Right kidney (tissue), 1 donor: ENCODE measurements around the gene MARCHF7.
"Not testable (repeated sequence)": the region's sequence is repeated elsewhere in the genome, so short reads cannot be mapped to it uniquely, and the experiment has no call there.

ENCODE experiments used
- DNase-seq: peaks from one replicate; pipeline ENCODE4 v3.0.0-alpha.2; 2016

MARCHF7 gene

DNA sequence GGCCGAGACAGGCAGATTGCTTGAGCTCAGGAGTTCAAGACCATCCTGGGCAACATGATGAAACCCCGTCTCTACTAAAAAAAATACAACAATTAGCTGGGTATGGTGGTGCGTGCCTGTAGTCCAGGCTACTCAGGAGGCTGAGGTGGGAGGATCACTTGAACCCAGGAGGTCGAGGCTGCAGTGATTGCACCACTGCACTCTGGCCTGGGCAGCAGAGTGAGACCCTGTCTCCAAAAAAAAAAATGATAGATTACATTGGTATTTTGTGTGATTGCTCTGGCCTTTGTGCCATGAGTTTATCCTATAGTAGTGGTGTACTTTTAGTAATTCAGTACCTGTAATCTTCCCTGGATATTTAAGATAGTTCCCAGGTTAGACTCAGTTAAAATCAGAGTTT lies 4.1 kb downstream of the MARCHF7 start:
- not testable (repeated sequence) for DNase-seq

DNA sequence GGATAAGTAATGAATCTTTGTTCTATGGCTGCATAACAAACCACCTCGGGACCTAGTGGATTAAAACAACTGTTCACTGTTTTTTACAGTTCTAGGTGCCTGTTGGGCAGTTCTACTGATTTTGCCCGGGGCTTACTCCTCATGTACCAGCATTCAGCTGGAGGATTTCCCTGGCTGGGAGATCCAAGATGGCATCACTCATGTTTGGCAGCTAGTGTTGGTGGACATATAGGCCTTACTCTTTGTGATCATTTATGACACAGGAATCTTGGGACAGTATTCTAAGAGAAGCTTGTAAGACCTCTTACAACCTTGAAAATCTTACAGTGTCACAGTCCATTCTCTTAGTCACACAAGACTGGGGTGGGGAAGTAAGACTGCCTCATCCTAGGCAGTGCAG lies 4.6 kb downstream of the MARCHF7 start:
- no peak for DNase-seq

- DNase-seq = no peak
Measured at GRCh38 chr2:159720676-159721075, 8.4 kb downstream of the MARCHF7 start.

DNA sequence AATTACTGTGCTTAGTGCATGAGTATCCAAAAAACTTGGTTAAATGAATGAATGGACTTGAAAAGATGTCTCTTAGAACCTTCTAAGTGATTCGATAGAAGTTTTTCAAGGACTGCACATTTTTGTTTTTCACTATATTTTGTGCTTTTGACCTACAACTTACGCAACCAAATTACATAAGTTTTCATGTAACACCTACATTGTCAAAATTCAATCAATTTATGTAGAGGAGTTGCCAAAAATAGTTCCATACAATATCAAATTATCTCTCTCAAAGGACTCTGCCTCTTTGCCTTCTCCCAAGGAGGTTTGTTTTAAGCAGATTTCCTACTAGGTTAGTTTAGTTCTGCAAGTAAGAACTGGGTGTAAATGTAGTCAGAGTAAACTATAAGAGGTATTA lies 10.3 kb downstream of the MARCHF7 start:
- DNase-seq = no peak

DNA sequence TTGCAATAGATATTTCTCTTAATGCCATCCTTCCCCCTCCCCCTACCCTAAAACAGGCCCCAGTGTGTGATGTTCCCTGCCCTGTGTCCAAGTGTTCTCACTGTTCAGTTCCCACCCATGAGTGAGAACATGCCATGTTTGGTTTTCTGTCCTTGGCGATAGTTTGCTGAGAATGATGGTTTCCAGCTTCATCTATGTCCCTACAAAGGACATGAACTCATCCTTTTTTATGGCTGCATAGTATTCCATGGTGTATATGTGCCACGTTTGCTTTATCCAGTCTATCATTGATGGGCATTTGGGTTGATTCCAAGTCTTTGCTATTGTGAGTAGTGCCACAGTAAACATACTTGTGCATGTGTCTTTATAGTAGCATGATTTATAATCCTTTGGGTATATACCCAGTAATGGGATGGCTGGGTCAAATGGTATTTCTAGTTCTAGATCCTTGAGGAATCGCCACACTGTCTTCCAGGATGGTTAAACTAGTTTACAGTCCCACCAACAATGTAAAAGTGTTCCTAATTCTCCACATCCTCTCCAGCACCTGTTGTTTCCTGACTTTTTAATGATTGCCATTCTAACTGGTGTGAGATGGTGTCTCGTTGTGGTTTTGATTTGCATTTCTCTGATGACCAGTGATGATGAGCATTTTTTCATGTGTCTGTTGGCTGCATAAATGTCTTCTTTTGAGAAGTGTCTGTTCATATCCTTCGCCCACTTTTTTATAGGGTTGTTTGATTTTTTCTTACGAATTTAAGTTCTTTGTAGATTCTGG lies 12.7 kb downstream of the MARCHF7 start:
- DNase-seq = not testable (repeated sequence)

DNA sequence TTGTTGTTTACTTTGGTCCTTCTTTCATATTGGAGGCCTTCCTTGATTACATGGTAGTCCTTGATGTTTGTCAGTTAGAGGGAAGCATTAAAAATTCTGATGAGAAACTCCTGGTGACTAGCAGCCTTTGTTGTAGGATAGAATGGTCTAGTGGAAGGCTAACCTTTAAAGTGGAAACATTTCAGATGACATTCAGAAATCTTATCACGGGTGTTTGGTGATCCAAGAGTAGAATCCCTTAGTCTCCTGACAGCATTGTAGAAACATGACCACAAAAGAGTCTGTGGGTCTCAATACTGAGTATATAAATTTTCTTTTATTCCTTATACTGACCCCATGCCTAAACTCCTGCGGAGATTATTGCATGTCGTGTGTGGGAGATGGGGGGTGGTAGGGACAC lies 13.4 kb downstream of the MARCHF7 start:
- DNase-seq = no peak

GRCh38 chr2:159728629-159729028 lies 16.3 kb downstream of the MARCHF7 start:
- no peak for DNase-seq

DNA sequence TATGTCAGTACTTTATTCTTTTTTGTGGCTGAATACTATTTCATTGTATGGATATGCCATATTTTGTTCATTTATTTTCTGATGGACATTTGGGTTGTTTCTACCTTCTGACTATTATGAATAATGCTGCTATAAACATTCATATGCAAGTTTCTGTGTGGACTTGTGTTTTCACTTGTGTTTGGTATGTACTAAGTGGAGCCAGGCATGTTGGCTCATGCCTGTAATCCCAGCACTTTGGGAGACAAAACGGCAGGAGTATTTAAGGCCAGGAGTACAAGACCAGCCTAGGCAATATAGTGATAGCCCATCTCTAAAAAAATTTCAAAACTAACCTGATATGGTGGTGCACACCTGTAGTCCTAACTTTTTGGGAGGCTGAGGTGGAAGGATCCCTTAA lies 23.3 kb downstream of the MARCHF7 start:
- no peak for DNase-seq

GRCh38 chr2:159736048-159736447 lies 23.7 kb downstream of the MARCHF7 start:
- DNase-seq = no peak

DNA sequence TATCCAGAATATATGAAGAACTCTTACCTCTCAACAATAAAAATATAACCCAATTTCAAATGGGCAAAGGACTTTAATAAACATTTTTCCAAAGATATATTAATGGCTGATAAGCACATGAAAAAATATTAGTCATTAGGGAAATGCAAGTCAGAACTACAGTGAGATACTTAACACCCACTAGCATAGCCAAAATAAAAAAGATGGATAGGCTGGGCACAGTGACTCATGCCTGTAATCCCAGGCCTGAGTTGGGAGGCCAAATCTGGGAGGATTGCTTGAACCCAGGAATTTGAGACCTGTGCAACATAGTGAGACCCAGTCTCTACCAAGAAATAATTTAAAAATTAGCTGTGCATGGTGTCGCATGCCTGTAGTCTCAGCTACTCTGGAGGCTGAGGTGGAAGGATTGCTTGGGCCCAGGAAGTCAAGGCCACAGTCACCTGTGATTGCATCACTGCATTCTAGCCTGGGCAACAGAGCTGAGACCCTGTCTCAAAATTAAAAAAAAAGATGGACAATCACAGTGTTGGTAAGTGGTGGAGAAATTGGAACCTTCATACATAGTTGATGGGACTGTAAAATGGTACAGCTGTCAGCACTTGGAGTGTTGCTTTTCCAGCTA lies 25.1 kb downstream of the MARCHF7 start:
- DNase-seq = no peak

DNA sequence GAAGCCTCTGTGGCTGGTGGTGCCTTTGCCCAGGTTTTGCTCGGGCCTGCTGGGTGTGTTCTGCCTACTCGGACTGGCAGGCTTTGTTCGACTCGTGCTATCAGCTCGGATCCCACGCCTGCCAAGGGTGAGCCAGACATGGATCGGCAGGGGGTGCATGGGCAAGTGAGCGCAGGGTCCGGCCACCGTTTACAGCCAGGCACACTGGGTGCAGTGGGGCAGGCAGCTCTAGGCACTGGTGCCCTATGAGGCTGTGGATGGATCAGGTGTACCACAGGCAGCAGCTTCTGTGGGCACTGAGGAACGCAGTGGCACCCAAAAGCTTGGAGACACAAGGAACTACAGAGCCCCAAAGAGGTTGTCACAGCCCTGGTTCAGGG lies 25.6 kb downstream of the MARCHF7 start:
- no peak for DNase-seq

DNA sequence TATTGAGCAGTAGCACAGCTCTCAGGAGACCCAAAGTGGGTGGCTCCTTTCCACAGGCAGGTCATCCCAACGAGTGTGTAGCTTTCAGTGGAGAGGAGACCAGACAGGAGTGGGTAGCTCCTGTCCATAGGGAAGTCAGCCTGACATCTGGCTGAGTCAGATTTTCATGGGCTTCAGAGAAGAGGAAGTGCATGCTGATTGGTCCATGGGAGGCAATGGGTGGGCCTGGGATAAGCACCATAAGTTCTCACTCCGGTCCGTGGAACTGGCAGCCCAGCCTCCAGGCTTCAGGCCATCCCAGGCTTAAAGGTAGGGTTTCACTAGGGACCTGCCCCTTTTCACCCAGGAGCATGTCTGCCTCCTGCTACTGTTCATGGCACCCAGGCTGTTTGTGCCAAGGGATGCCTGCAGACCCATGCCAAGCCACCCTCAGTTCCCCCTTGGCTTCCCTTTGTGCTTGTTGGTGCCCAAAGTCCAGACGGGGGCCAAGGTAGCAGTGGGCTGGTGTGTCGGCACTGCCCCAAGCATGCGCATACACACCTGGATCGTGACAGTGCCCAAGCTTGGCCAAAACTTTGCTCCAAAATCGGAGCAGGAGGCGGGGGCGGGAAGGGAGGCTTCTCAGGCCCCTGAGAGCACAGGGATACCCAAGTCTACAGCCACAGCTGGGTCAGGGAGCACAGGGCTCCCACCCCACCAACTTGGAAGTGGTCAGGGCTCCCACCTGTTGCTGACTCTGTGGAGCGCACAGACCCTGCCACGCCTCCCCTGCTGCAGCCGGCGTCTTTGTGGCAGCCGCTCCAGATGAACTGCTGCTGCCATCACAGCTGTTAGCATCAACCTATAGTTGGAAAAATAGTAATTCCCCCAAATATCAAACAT lies 26.4 kb downstream of the MARCHF7 start:
- no peak for DNase-seq

DNA sequence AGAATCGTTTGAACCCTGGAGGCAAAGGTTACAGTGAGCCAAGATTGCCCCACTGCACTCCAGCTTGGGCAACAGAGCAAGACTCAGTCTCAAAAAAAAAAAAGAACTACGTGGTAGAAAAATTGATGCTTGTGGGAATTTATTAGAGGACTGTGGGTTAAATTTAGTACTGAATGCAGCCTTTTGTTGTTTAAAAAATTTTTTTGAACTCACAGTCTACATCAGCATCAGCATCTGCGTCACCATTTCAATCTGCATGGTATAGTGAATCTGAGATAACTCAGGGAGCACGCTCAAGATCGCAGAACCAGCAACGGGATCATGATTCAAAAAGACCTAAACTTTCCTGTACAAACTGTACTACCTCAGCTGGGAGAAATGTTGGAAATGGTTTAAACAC lies 30.5 kb downstream of the MARCHF7 start:
- no peak for DNase-seq

DNA sequence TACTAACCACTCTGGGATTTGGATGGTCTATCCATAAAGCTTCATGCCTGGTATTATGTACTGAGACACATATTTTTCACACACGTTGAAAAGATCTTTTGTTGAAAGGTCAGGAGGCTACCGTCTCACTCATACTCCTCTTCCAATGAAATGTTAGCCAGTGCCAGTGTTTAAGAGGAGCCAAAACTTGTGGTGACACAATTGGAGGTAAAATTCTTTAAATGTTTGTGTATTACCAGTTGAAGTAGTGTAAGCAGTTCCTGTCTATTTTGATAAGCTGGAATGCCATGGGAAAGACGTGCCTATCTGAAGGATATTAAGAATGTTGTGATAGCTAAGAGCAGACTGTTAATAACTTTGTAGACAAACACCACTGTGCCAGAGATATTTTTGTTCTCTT lies 32.1 kb downstream of the MARCHF7 start:
- DNase-seq = no peak

DNA sequence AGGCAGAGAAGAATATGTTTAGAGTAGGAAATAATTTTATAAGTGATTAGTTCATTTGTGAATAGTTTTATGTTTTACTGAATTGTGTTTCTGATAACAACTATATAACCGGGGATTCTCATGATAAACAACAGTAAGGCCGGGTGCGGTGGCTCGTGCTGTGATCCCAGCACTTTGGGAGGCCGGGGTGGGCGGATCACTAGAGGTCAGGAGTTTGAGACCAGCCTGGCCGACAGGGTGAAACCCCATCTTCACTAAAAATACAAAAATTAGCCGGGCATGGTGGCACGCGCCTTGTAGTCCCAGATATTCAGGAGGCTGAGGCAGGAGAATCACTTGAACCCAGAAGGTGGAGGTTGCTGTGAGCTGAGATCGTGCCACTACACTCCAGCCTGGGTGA lies 32.9 kb downstream of the MARCHF7 start:
- DNase-seq = not testable (repeated sequence)

DNA sequence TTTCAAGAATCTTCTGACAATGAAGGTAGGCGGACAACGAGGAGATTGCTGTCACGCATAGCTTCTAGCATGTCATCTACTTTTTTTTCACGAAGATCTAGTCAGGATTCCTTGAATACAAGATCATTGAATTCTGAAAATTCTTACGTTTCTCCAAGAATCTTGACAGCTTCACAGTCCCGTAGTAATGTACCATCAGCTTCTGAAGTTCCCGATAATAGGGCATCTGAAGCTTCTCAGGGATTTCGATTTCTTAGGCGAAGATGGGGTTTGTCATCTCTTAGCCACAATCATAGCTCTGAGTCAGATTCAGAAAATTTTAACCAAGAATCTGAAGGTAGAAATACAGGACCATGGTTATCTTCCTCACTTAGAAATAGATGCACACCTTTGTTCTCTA lies 35.8 kb downstream of the MARCHF7 start:
- no peak for DNase-seq

DNA sequence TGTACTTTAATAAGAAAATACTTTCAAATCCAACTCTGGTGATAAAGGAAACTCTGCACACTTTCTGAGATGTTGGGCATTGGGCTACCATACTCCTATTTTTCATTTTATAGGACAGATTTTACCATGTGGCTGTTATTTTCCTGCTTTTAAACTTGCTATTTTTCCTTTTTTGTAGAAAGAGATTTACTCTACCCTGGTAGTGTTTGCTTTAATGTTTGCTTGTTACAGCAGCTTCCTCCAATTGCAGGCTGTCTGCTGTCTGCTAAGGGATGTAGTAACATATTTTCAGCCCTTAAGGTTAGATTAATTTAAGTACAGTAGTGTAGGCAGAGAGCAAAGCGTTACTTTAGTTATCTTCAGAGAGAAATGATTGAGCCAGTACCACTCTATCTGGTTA lies 38.6 kb downstream of the MARCHF7 start:
- DNase-seq = no peak

DNA sequence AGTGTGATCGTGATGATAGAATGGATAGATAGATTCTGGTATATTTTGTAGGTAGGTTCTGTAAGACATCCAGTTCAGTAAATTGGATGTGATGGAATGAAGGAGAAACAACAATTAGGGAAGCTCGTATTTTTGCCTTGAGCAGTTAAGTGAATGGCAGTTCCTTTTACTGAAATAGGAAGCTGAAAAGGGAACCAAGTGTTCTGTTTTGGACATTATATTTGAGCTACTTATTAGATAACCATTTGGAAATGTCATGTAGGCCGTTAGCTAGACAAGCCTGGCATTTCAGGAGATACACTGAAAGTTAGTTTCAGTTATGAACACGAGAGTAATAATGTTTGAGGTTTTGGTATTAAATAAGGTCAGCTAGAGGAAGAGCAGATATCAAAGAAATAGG lies 41.5 kb downstream of the MARCHF7 start:
- no peak for DNase-seq

DNA sequence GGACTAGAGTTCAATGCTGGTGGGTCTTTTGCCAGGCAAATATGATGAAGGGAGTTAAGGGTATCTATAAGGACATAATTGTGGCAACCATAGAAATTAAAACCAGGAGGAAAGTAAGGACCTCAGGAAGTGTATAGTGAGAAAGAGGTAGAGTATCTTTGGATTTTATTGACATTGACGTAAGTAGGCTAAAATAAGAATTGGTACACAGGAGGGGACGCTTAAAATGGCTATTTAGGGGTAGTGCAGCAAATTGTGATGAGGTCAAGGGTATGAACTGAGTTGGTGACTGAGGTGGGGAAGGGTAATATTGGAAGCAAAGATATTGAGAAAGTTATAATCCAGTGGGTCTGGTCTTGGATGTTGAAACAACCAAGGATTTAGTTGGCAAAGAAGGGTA lies 42.7 kb downstream of the MARCHF7 start:
- DNase-seq = no peak

- DNase-seq = no peak
Measured at GRCh38 chr2:159755788-159756187, 43.5 kb downstream of the MARCHF7 start.

DNA sequence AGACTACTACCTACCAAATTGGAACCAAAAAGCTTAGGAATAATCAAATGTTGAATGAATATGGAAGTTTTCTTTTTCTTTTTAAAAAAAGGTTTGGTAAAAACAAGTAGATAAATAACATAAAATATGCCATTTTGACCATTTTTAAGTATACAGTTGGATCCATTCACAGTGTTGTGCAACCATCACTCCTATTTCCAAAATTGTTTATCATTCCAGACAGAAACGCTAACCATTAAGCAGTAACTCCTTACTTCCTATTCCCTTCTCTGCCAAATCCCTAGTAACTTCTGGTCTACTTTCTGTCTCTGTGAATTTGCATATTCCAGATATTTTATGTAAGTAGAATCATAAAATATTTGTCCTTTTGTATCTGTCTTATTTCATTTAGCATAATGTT lies 45.9 kb downstream of the MARCHF7 start:
- no peak for DNase-seq

- DNase-seq = no peak
Measured at GRCh38 chr2:159758686-159759085, 46.4 kb downstream of the MARCHF7 start.

DNA sequence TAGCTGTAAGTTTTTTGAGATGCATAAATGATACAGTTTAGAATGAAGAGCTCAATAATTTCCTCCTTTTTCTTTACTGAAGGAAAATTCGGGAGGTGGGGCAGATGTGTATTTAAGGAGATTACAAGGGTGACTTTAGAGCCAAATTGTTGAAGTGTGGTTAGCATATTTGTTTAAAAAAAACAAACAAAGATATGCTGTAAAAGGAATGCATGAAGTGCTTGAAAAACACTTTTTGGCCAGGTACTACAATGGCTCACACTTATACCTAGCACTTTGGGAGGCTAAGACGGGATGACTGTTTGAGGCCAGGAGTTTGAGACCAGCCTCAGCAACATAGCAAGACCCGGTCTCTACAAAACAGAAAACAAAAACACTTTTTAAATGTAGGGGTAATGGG lies 47.3 kb downstream of the MARCHF7 start:
- DNase-seq = no peak
